NB4 (cell line): ENCODE results near the gene PCCA.

Experiments
- DNase-seq: peaks from one replicate; pipeline ENCODE4 v3.0.0; 2010; ENCODE audit warnings: low read depth
- H3K4me3 ChIP-seq: one replicate; pipeline ENCODE4 v1.5.1; 2011; ENCODE audit warnings: mild to moderate bottlenecking, low read depth, low read length, moderate library complexity
- MYC ChIP-seq: IDR thresholded peaks from 2 replicates; pipeline ENCODE4 v1.6.1; 2011; ENCODE audit warnings: low read depth, low read length
- POLR2A ChIP-seq: IDR thresholded peaks from 2 replicates; pipeline ENCODE4 v1.6.1; 2011; ENCODE audit warnings: mild to moderate bottlenecking; ENCODE audit not compliant: insufficient read length; ENCODE audit errors: extremely low read depth
- TF ChIP-seq, protein P1 (sequence below): IDR thresholded peaks from 2 replicates; pipeline ENCODE4 v1.6.1; 2011; ENCODE audit warnings: low read depth, low read length
- TF ChIP-seq, protein P2 (sequence below): IDR thresholded peaks from one replicate; pipeline ENCODE4 v1.5.1; 2012; ENCODE audit warnings: low read depth, low read length

The PCCA gene

DNA sequence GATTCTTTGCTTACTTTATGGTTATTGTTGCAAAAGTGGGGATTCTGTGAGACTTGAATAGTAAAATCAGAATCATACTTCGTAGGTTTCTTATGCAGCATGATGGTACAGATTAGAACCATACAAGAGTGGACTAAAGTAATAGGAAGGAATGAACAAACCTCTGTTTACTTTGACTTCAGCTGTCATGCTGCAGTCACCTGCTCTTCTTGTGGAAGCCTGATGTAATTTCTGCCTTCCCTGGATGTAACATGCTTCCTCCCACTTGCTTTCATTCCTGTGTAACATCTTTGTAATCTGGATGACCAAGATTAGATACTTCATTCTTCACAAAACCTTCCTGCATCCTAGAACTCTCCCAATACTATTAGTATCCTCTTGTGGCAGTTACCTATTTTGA, 235.0 kb downstream of the PCCA start:
- DNase-seq: no peak
- H3K4me3 ChIP-seq: no peak overlapping the region
- TF ChIP-seq, protein P1, sequence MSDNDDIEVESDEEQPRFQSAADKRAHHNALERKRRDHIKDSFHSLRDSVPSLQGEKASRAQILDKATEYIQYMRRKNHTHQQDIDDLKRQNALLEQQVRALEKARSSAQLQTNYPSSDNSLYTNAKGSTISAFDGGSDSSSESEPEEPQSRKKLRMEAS: no peak
- TF ChIP-seq MYC: no peak
- TF ChIP-seq POLR2A: no peak
- TF ChIP-seq, protein P2, sequence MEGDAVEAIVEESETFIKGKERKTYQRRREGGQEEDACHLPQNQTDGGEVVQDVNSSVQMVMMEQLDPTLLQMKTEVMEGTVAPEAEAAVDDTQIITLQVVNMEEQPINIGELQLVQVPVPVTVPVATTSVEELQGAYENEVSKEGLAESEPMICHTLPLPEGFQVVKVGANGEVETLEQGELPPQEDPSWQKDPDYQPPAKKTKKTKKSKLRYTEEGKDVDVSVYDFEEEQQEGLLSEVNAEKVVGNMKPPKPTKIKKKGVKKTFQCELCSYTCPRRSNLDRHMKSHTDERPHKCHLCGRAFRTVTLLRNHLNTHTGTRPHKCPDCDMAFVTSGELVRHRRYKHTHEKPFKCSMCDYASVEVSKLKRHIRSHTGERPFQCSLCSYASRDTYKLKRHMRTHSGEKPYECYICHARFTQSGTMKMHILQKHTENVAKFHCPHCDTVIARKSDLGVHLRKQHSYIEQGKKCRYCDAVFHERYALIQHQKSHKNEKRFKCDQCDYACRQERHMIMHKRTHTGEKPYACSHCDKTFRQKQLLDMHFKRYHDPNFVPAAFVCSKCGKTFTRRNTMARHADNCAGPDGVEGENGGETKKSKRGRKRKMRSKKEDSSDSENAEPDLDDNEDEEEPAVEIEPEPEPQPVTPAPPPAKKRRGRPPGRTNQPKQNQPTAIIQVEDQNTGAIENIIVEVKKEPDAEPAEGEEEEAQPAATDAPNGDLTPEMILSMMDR: no peak

DNA sequence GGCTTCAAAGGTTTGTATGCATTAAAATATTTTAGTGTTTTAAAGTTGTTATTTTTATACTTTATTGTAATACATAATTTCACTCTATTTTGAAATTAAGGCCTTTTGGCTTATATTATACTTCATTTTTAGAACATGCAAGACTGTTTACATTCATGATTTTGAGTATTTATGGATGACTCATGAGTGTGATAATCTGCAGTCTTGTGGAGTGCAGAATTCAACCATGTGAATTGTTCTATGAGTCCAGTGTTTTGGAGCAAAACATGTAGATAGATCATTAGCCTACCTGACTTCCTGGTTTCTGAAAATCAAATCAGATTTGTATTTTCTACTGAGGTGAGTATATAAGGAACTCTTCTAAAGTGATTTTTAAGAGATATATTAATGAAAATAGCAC, 241.8 kb downstream of the PCCA start:
- no peak for TF ChIP-seq POLR2A
- TF ChIP-seq, protein P2: no peak
- TF ChIP-seq MYC: no peak
- TF ChIP-seq, protein P1: no peak
- H3K4me3 ChIP-seq: no peak overlapping the region
- DNase-seq: no peak

DNA sequence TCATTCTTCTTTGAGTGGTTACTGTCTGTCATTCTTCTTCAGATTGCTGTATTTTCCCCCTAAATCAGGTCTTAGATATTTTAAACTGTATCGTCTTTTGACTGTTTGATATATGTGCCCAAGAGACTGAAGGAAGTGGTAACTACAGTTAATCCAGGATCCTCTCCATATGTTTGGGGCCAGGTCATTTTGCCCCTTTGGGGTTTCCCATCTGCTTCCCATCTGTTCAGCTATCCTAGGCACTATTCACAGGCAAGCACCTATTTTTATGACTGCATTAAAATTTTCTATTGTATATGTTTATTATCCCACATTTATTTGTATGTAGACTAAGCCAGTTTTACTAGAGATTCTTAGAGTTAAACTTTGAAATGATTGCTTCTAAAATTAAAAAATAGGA, 244.2 kb downstream of the PCCA start:
- H3K4me3 ChIP-seq: no peak overlapping the region
- TF ChIP-seq, protein P2: no peak
- no peak for TF ChIP-seq POLR2A
- TF ChIP-seq, protein P1: no peak
- no peak for TF ChIP-seq MYC
- DNase-seq: no peak

DNA sequence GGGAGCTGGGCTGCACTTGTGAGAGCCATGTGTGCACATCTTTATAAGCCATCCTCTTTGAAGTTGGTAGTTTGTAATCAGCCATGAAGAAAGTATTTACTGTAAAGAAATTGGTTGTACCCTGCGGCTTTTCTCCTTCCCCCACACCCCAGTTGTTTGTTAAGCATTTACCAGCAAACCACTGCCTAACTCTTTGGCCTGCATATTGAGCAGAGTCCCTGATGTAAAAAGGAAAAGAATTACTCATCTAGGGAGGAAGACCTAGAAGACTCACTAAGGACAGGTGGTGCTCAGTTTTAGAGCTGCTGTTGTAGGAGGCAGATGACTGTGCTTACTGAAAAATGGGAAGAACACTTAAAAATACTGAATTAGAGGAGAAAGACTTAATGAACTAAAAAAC, 245.3 kb downstream of the PCCA start:
- DNase-seq: no peak
- TF ChIP-seq, protein P2: no peak
- H3K4me3 ChIP-seq: no peak overlapping the region

DNA sequence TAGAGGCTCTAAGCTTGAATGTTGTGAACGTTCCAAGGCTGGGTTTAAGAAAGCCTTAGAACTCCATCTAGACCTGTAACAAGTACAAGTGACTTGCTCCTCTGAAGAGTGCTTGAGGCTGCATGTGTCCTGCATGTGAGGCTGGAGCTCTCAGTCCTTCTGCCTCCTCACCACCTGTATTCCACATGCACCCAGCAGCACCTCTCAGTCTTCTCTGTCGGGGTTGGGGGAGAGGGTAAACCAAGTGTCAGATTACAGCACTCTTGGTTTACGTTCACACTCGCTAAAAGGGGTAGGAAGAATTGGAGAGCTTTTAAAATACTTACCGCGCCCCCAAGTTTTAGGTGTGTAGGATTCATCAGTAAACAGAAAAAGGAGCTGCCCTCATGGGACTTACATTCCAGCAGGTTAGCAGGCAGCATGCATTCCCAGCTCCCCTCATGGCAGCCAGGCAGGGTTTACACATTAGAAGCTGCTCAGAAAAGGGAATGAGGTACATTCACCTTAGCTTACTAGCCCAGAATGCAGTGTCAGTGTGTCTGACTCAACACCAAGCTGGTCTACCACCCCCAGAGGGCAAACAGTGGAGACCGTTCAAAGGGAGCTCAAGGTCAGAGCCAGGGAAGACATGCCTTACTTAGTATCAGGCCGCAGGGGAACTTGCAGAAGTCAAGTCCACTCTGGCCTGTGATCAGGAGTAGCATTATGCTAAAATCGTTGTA, 248.1 kb downstream of the PCCA start:
- TF ChIP-seq, protein P1: no peak
- TF ChIP-seq, protein P2: no peak
- TF ChIP-seq MYC (no peak), POLR2A (no peak)
- H3K4me3 ChIP-seq: no peak overlapping the region
- DNase-seq: no peak

DNA sequence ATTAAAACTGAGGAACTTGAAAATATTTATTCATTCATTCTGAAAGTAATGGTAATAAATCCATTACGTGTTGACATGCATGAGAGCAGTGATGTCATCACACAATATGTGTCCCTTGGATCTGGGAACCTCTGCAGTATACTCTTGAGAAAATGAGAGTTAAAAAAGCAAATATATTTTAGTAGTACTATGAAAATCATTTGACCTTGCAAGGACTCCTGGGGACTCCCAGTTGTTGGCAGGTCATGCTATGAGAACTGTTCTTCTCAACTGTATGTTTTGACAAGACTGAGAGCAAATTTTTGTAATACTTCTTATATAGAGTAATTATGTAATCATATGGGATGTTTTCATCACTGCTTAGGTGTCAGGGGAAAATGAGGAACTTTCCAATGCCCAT, 249.4 kb downstream of the PCCA start:
- TF ChIP-seq, protein P2: no peak
- no peak for TF ChIP-seq MYC
- TF ChIP-seq, protein P1: no peak
- no peak for TF ChIP-seq POLR2A
- H3K4me3 ChIP-seq: no peak overlapping the region
- no peak for DNase-seq
